Hepatocyte (in vitro differentiated cells): ENCODE measurements around the gene NAA30. TPM values are rescaled to one million over a fixed set of nuclear protein-coding genes. Genes with fewer than 3 reads are reported as not detected.

Experiments
- DNase-seq: peaks from one replicate; pipeline ENCODE4 v3.0.0-alpha.2; 2016; ENCODE audit warnings: low spot score
- H2AFZ ChIP-seq: fragments of 200-600 bp; sonication (generic); 2 replicates; pipeline ENCODE4 v1.6.0; 2016; ENCODE audit warnings: antibody characterized with exemption, mild to moderate bottlenecking
- H3K27ac ChIP-seq: fragments of 200-600 bp; sonication (generic); 2 replicates; pipeline ENCODE4 v1.5.1; 2016; ENCODE audit warnings: mild to moderate bottlenecking
- H3K27me3 ChIP-seq: fragments of 200-600 bp; sonication (generic); 2 replicates; pipeline ENCODE4 v1.6.1; 2016
- H3K36me3 ChIP-seq: fragments of 200-600 bp; sonication (generic); replicated peaks from 2 replicates; pipeline ENCODE4 v1.5.1; 2016; ENCODE audit warnings: low read depth; ENCODE audit not compliant: insufficient read depth
- H3K4me1 ChIP-seq: fragments of 200-600 bp; sonication (generic); 2 replicates; pipeline ENCODE4 v1.5.1; 2016; ENCODE audit warnings: mild to moderate bottlenecking, moderate library complexity; ENCODE audit not compliant: insufficient read depth
- H3K4me2 ChIP-seq: fragments of 200-600 bp; sonication (generic); 2 replicates; pipeline ENCODE4 v1.6.0; 2016
- H3K4me3 ChIP-seq: fragments of 200-600 bp; sonication (generic); 2 replicates; pipeline ENCODE4 v1.5.1; 2016; ENCODE audit warnings: mild to moderate bottlenecking
- H3K79me2 ChIP-seq: fragments of 200-600 bp; sonication (generic); 2 replicates; pipeline ENCODE4 v1.6.0; 2017; ENCODE audit warnings: mild to moderate bottlenecking
- H3K9me2 ChIP-seq: fragments of 200-600 bp; sonication (generic); replicated peaks from 2 replicates; pipeline ENCODE4 v1.6.0; 2017; ENCODE audit warnings: mild to moderate bottlenecking; ENCODE audit not compliant: insufficient read depth
- H3K9me3 ChIP-seq: fragments of 200-600 bp; sonication (generic); 2 replicates; pipeline ENCODE4 v1.5.1; 2016; ENCODE audit warnings: low read depth, mild to moderate bottlenecking
- H4K20me1 ChIP-seq: fragments of 200-600 bp; sonication (generic); 2 replicates; pipeline ENCODE4 v1.6.0; 2016; ENCODE audit warnings: mild to moderate bottlenecking; ENCODE audit not compliant: insufficient read depth, poor library complexity, severe bottlenecking
- EZH2 ChIP-seq: fragments of 200-600 bp; sonication (generic); IDR thresholded peaks from 2 replicates; pipeline ENCODE4 v1.6.1; 2016; ENCODE audit warnings: antibody characterized with exemption, mild to moderate bottlenecking, borderline replicate concordance
- EZH2phosphoT487 ChIP-seq: fragments of 200-600 bp; sonication (generic); IDR thresholded peaks from one replicate; pipeline ENCODE4 v1.6.1; 2018; ENCODE audit warnings: antibody characterized with exemption, mild to moderate bottlenecking, low read depth, moderate library complexity; ENCODE audit not compliant: unreplicated experiment, severe bottlenecking
- WGBS: methylation state at CpG from one replicate; pipeline ENCODE4 v1.1.6; 2016; ENCODE audit warnings: low lambda C conversion rate; ENCODE audit errors: missing lambda C conversion rate; 5-methylcytosine and 5-hydroxymethylcytosine counted together
- polyA plus RNA-seq: library from polyadenylated mRNA; unstranded; fragments of >200 nt; fragmentation: Nextera tagmentation; extraction: Ambion mirVana; gene quantifications from 2 replicates; pipeline ENCODE4 v1.2.1, GENCODE V29; 2016
- total RNA-seq: library from RNA; depleted of rRNA; stranded (reverse); fragments of >200 nt; gene quantifications from 2 replicates; pipeline ENCODE4 v1.2.3, GENCODE V29; 2014
- TF ChIP-seq, protein P1 (sequence below): fragments of 200-600 bp; sonication (generic); IDR thresholded peaks from 2 replicates; pipeline ENCODE4 v1.5.1; 2016; ENCODE audit warnings: antibody characterized with exemption, mild to moderate bottlenecking; ENCODE audit not compliant: poor library complexity

NAA30 gene
- total and polyA plus RNA-seq, 2 experiments from 2014 or later = 10.6 to 30.2 TPM

DNA sequence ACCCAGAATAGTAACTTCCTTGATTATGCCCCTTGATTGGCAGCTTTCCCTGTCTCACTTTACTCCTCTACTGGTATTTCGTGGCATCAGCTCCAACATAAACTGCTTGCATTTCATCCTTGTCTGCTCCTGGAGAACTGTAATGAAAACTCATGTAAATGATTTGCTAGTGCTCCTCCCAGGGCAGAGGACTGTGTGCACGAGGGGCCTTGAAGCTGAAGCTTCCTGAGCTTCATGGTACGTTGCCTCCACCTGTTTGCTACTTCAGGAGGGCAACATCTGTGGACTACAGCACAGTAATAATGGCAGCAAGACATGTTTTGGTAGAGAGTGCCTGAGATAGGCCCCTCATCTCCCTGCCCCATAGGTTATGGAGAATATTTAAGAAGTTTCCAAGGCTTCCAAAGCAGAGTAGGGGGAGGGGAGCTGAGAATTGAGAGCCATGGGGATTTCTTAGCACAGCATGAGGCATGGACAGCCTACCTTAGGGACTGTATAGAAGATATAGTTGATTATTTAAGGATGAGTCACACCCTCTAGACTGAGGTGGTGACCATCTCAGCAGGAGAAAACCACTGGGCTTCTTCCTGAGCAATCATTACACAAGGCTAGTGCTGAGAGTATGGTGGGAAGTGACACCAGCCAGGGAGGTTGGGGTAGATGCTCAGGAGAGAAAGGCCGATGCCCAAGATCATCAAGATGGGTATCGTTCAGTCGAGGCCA lies 73.8 kb downstream of the NAA30 start:
- Histone ChIP-seq H4K20me1 (no peaks in the 10 kb centered on the region), H3K4me2 (no peak overlapping the region), H3K4me1 (peaks cover 5% of the 10 kb centered on the region), H3K27ac (peak overlapping the region; percentile 63), H3K79me2 (no peaks in the 10 kb centered on the region), H3K9me2 (no peaks in the 10 kb centered on the region), H3K9me3 (no peaks in the 10 kb centered on the region), H3K36me3 (no peaks in the 10 kb centered on the region), H3K27me3 (no peaks in the 10 kb centered on the region), H2AFZ (no peak overlapping the region), H3K4me3 (no peak overlapping the region)
- 82% methylated on average over 6 of the region's 6 CpGs for WGBS
- no peak for TF ChIP-seq EZH2phosphoT487
- TF ChIP-seq EZH2 = no peak
- TF ChIP-seq, protein P1, sequence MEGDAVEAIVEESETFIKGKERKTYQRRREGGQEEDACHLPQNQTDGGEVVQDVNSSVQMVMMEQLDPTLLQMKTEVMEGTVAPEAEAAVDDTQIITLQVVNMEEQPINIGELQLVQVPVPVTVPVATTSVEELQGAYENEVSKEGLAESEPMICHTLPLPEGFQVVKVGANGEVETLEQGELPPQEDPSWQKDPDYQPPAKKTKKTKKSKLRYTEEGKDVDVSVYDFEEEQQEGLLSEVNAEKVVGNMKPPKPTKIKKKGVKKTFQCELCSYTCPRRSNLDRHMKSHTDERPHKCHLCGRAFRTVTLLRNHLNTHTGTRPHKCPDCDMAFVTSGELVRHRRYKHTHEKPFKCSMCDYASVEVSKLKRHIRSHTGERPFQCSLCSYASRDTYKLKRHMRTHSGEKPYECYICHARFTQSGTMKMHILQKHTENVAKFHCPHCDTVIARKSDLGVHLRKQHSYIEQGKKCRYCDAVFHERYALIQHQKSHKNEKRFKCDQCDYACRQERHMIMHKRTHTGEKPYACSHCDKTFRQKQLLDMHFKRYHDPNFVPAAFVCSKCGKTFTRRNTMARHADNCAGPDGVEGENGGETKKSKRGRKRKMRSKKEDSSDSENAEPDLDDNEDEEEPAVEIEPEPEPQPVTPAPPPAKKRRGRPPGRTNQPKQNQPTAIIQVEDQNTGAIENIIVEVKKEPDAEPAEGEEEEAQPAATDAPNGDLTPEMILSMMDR = no peak
- peak; percentile 23 for DNase-seq

Other genes starting within 250 kb of the NAA30 start
- gene EXOC5, start 121.7 kb upstream of the NAA30 start, total RNA-seq = 50.6 and 51.8 TPM in 2 replicates
- 30.8 and 31.4 TPM in 2 replicates for gene EXOC5, start 121.7 kb upstream of the NAA30 start, polyA plus RNA-seq
- 35.8 and 38.3 TPM in 2 replicates for gene AP5M1, start 121.6 kb upstream of the NAA30 start, total RNA-seq
- gene AP5M1, start 121.6 kb upstream of the NAA30 start, polyA plus RNA-seq = 27.8 and 34.9 TPM in 2 replicates
- gene CCDC198, start 103.3 kb downstream of the NAA30 start, total RNA-seq = 21.8 and 34.5 TPM in 2 replicates
- gene CCDC198, start 103.3 kb downstream of the NAA30 start, polyA plus RNA-seq = 8.5 and 15.3 TPM in 2 replicates